Natural killer cell treated with Interleukin-12 subunit alpha and Interleukin-12 subunit beta and Interleukin-15 and Interleukin-18, amount 100 ng/mL, for 72 hours (primary cell): ENCODE results near the gene CFAP52. TPM values are rescaled to one million over a fixed set of nuclear protein-coding genes. Genes with fewer than 3 reads are reported as not detected.
"Not testable (repeated sequence)": the region's sequence is repeated elsewhere in the genome, so short reads cannot be mapped to it uniquely, and the experiment has no call there.

Source experiments
- ATAC-seq, 2 donors: fragments of 150-1000 bp; cut with Tn5 transposase in 1 of 2; sonication (Bioruptor Pico), chemical (Tn5 transposase) in 1 of 2; 2 replicates each; pipeline ENCODE4 v1.10.0; 2021
- DNase-seq: peaks from one replicate; pipeline ENCODE4 v3.0.0; 2022; ENCODE audit warnings: low spot score
- H3K27ac Mint-ChIP-seq, 2 donors: 1 replicate in 1 of 2; 2 replicates in 1 of 2; pipeline ENCODE4 v1.8.0; 2022; ENCODE audit warnings: mixed read lengths in 2 of 2, mild to moderate bottlenecking in 1 of 2, moderate library complexity in 1 of 2
- H3K27me3 Mint-ChIP-seq, 2 donors: 1 replicate in 1 of 2; 2 replicates in 1 of 2; pipeline ENCODE4 v1.8.0; 2022; ENCODE audit warnings: mixed read lengths in 2 of 2
- H3K36me3 Mint-ChIP-seq: one replicate; pipeline ENCODE4 v1.8.0; 2022; ENCODE audit warnings: mixed read lengths
- H3K4me1 Mint-ChIP-seq, 2 donors: 1 replicate in 1 of 2; 2 replicates in 1 of 2; pipeline ENCODE4 v1.8.0; 2022; ENCODE audit warnings: low read depth in 2 of 2, mixed read lengths in 2 of 2, mild to moderate bottlenecking in 1 of 2
- H3K4me3 Mint-ChIP-seq: one replicate; pipeline ENCODE4 v1.8.0; 2022; ENCODE audit warnings: mixed read lengths
- H3K9me3 Mint-ChIP-seq: 2 replicates; pipeline ENCODE4 v1.8.0; 2022; ENCODE audit warnings: mixed read lengths
- total RNA-seq, 2 donors: library from RNA; stranded (reverse); gene quantifications; one replicate each; pipeline ENCODE4 v1.2.3, GENCODE V29; 2022

CFAP52 gene
- total RNA-seq, 2 donors from 2014 or later: not detected

- not testable (repeated sequence) for H3K4me1 Mint-ChIP-seq, H3K4me3 Mint-ChIP-seq, ATAC-seq, H3K27ac Mint-ChIP-seq, H3K9me3 Mint-ChIP-seq, H3K36me3 Mint-ChIP-seq, DNase-seq
- peaks cover 11 to 23% of the 10 kb centered on the region in 2 donors for H3K27me3 Mint-ChIP-seq
These were observed 21.2 kb downstream of the CFAP52 start for GRCh38 chr17:9597638-9598037.

GRCh38 chr17:9598661-9599060 is 22.2 kb downstream of the CFAP52 start:
- H3K4me3 Mint-ChIP-seq: no peak overlapping the region
- H3K9me3 Mint-ChIP-seq: no peaks in the 10 kb centered on the region
- H3K36me3 Mint-ChIP-seq: no peaks in the 10 kb centered on the region
- peaks cover 11 to 18% of the 10 kb centered on the region in 2 donors for H3K27me3 Mint-ChIP-seq
- ATAC-seq (no peak), DNase-seq (no peak)
- H3K4me1 Mint-ChIP-seq: no peaks in the 10 kb centered on the region
- no peak overlapping the region for H3K27ac Mint-ChIP-seq

GRCh38 chr17:9604583-9604982 is 28.1 kb downstream of the CFAP52 start:
- ATAC-seq, H3K36me3 Mint-ChIP-seq, H3K27ac Mint-ChIP-seq, H3K4me3 Mint-ChIP-seq, DNase-seq, H3K9me3 Mint-ChIP-seq, H3K4me1 Mint-ChIP-seq: not testable (repeated sequence)
- peaks cover 8 to 18% of the 10 kb centered on the region in 2 donors for H3K27me3 Mint-ChIP-seq

GRCh38 chr17:9606453-9606852 is 30.0 kb downstream of the CFAP52 start:
- H3K4me3 Mint-ChIP-seq: no peak overlapping the region
- no peak overlapping the region for H3K27ac Mint-ChIP-seq
- DNase-seq (no peak), ATAC-seq (no peak)
- no peaks in the 10 kb centered on the region for H3K9me3 Mint-ChIP-seq
- H3K4me1 Mint-ChIP-seq: no peaks in the 10 kb centered on the region
- H3K36me3 Mint-ChIP-seq: no peaks in the 10 kb centered on the region
- peaks cover 8 to 23% of the 10 kb centered on the region in 2 donors for H3K27me3 Mint-ChIP-seq

- not testable (repeated sequence) for DNase-seq, H3K27ac Mint-ChIP-seq, H3K4me1 Mint-ChIP-seq, H3K9me3 Mint-ChIP-seq, H3K4me3 Mint-ChIP-seq, H3K36me3 Mint-ChIP-seq, ATAC-seq
- H3K27me3 Mint-ChIP-seq: peaks cover 10 to 23% of the 10 kb centered on the region in 2 donors
These were observed 30.6 kb downstream of the CFAP52 start for GRCh38 chr17:9607058-9607457.

GRCh38 chr17:9611557-9611956 is 35.1 kb downstream of the CFAP52 start:
- H3K4me3 Mint-ChIP-seq: no peak overlapping the region
- no peak for ATAC-seq

GRCh38 chr17:9612006-9612405 is 35.6 kb downstream of the CFAP52 start:
- ATAC-seq (no peak), DNase-seq (no peak)
- no peaks in the 10 kb centered on the region for H3K9me3 Mint-ChIP-seq
- no peak overlapping the region for H3K4me3 Mint-ChIP-seq
- H3K4me1 Mint-ChIP-seq: no peaks in the 10 kb centered on the region
- peaks cover 13 to 14% of the 10 kb centered on the region in 2 donors for H3K27me3 Mint-ChIP-seq
- no peak overlapping the region for H3K27ac Mint-ChIP-seq
- no peaks in the 10 kb centered on the region for H3K36me3 Mint-ChIP-seq

More at GRCh38 chr17:9611557-9611956, 35.1 kb downstream of the CFAP52 start:
- Mint-ChIP-seq H3K9me3 (no peaks in the 10 kb centered on the region), H3K36me3 (no peaks in the 10 kb centered on the region), H3K4me1 (no peaks in the 10 kb centered on the region), H3K27me3 (peaks cover 13 to 14% of the 10 kb centered on the region in 2 donors), H3K27ac (no peak overlapping the region)
- DNase-seq: no peak

GRCh38 chr17:9615486-9615885 is 39.0 kb downstream of the CFAP52 start:
- Mint-ChIP-seq H3K36me3 (no peaks in the 10 kb centered on the region), H3K4me3 (no peak overlapping the region), H3K27ac (no peak overlapping the region), H3K27me3 (peaks cover 0 to 9% of the 10 kb centered on the region in 2 donors), H3K4me1 (no peaks in the 10 kb centered on the region), H3K9me3 (no peaks in the 10 kb centered on the region)
- ATAC-seq: no peak
- DNase-seq: no peak

- Mint-ChIP-seq H3K27me3 (peaks cover 7 to 14% of the 10 kb centered on the region in 2 donors), H3K27ac (no peak overlapping the region), H3K4me1 (peaks cover 0 to 6% of the 10 kb centered on the region in 2 donors), H3K36me3 (peaks cover 22% of the 10 kb centered on the region), H3K9me3 (no peaks in the 10 kb centered on the region), H3K4me3 (no peak overlapping the region)
- no peak for ATAC-seq
- no peak for DNase-seq
These were observed 46.5 kb downstream of the CFAP52 start for GRCh38 chr17:9622961-9623360.

- DNase-seq: no peak
- no peak for ATAC-seq
- no peak overlapping the region for H3K27ac Mint-ChIP-seq
- H3K4me1 Mint-ChIP-seq: peaks cover 0 to 6% of the 10 kb centered on the region in 2 donors
- H3K4me3 Mint-ChIP-seq: no peak overlapping the region
- H3K36me3 Mint-ChIP-seq: peaks cover 20% of the 10 kb centered on the region
- no peaks in the 10 kb centered on the region for H3K9me3 Mint-ChIP-seq
- H3K27me3 Mint-ChIP-seq: peaks cover 16 to 22% of the 10 kb centered on the region in 2 donors
These were observed 52.1 kb downstream of the CFAP52 start for GRCh38 chr17:9628509-9628908.

- ATAC-seq: no peak
- H3K36me3 Mint-ChIP-seq: no peaks in the 10 kb centered on the region
- no peaks in the 10 kb centered on the region for H3K9me3 Mint-ChIP-seq
- H3K27ac Mint-ChIP-seq: no peak overlapping the region
- H3K4me1 Mint-ChIP-seq: no peaks in the 10 kb centered on the region
- no peak for DNase-seq
- peaks cover 20 to 28% of the 10 kb centered on the region in 2 donors for H3K27me3 Mint-ChIP-seq
- no peak overlapping the region for H3K4me3 Mint-ChIP-seq
These were observed 56.3 kb downstream of the CFAP52 start for GRCh38 chr17:9632741-9633140.

- DNase-seq: no peak
- H3K4me3 Mint-ChIP-seq: no peak overlapping the region
- no peaks in the 10 kb centered on the region for H3K4me1 Mint-ChIP-seq
These were observed 58.9 kb downstream of the CFAP52 start for GRCh38 chr17:9635340-9635739.

GRCh38 chr17:9636501-9636900 is 60.1 kb downstream of the CFAP52 start:
- no peak overlapping the region for H3K4me3 Mint-ChIP-seq
- H3K36me3 Mint-ChIP-seq: no peaks in the 10 kb centered on the region
- no peak overlapping the region for H3K27ac Mint-ChIP-seq
- no peak for DNase-seq
- H3K27me3 Mint-ChIP-seq: peaks cover 14 to 30% of the 10 kb centered on the region in 2 donors
- H3K9me3 Mint-ChIP-seq: no peaks in the 10 kb centered on the region
- H3K4me1 Mint-ChIP-seq: no peaks in the 10 kb centered on the region
- no peak for ATAC-seq

More at GRCh38 chr17:9635340-9635739, 58.9 kb downstream of the CFAP52 start:
- ATAC-seq: no peak
- H3K9me3 Mint-ChIP-seq: no peaks in the 10 kb centered on the region
- no peaks in the 10 kb centered on the region for H3K36me3 Mint-ChIP-seq
- no peak overlapping the region for H3K27ac Mint-ChIP-seq
- peaks cover 18 to 36% of the 10 kb centered on the region in 2 donors for H3K27me3 Mint-ChIP-seq

GRCh38 chr17:9640388-9640787 is 63.9 kb downstream of the CFAP52 start:
- H3K4me3 Mint-ChIP-seq, ATAC-seq, H3K4me1 Mint-ChIP-seq, H3K36me3 Mint-ChIP-seq, H3K9me3 Mint-ChIP-seq, DNase-seq, H3K27ac Mint-ChIP-seq: not testable (repeated sequence)
- peaks cover 9 to 14% of the 10 kb centered on the region in 2 donors for H3K27me3 Mint-ChIP-seq

- H3K27ac Mint-ChIP-seq: no peak overlapping the region
- H3K9me3 Mint-ChIP-seq: no peaks in the 10 kb centered on the region
- DNase-seq (no peak), ATAC-seq (no peak)
- peaks cover 16 to 19% of the 10 kb centered on the region in 2 donors for H3K4me1 Mint-ChIP-seq
- H3K36me3 Mint-ChIP-seq: peaks cover 4% of the 10 kb centered on the region
- peak overlapping the region; percentile 50 for H3K4me3 Mint-ChIP-seq
- H3K27me3 Mint-ChIP-seq: peaks cover 16 to 24% of the 10 kb centered on the region in 2 donors
These were observed 67.2 kb downstream of the CFAP52 start for GRCh38 chr17:9643611-9644010.
